ENCODE measurements around the gene LPO.
A peak's percentile ranks its signal among the peaks of the same experiment; 100 is the strongest.

LPO gene

GRCh38 chr17:58238147-58238634 is at the start of gene LPO:
LPO (plus strand) TSS chr17:58238584; CDS start chr17:58242980, 4,396 bp downstream.
- no peak for DNase-seq

GRCh38 chr17:58189436-58190146 is 48.8 kb upstream of the LPO start:
- DNase-seq: no peak

- DNase-seq: no peak
These were observed 47.0 kb upstream of the LPO start for GRCh38 chr17:58191241-58191896.

GRCh38 chr17:58192612-58193011 is 45.8 kb upstream of the LPO start, which contains the start of gene EPX:
EPX (plus strand) TSS chr17:58192726; CDS start chr17:58192847, 121 bp downstream.
- no peak for DNase-seq

- DNase-seq: no peak
These were observed 44.6 kb upstream of the LPO start for GRCh38 chr17:58193641-58194255.

- DNase-seq: no peak
These were observed 42.8 kb upstream of the LPO start for GRCh38 chr17:58195518-58196123.

GRCh38 chr17:58196610-58197009 is 41.8 kb upstream of the LPO start:
- DNase-seq: no peak

- no peak for DNase-seq
These were observed 38.3 kb upstream of the LPO start for GRCh38 chr17:58200024-58200633.

GRCh38 chr17:58202859-58203258 is 35.5 kb upstream of the LPO start:
- no peak for DNase-seq

GRCh38 chr17:58204796-58205195 is 33.6 kb upstream of the LPO start:
- DNase-seq: no peak

GRCh38 chr17:58205936-58206335 is 32.4 kb upstream of the LPO start:
- DNase-seq: no peak

GRCh38 chr17:58207451-58207850 is 30.9 kb upstream of the LPO start:
- no peak for DNase-seq

GRCh38 chr17:58208344-58208743 is 30.0 kb upstream of the LPO start:
- DNase-seq: no peak

- DNase-seq: no peak
These were observed 27.5 kb upstream of the LPO start for GRCh38 chr17:58210922-58211321.

GRCh38 chr17:58215685-58216084 is 22.7 kb upstream of the LPO start:
- DNase-seq: no peak

- no peak for DNase-seq
These were observed 20.6 kb upstream of the LPO start for GRCh38 chr17:58217766-58218165.

GRCh38 chr17:58219007-58219788 is 19.2 kb upstream of the LPO start, which contains the start of gene MKS1:
MKS1 (minus strand) TSS chr17:58219255; CDS start chr17:58219230, 25 bp downstream.
- DNase-seq: peak; percentile 63

GRCh38 chr17:58219789-58220183 is 18.6 kb upstream of the LPO start:
- DNase-seq: no peak

- no peak for DNase-seq
These were observed 14.1 kb upstream of the LPO start for GRCh38 chr17:58224315-58224714.

- DNase-seq: no peak
These were observed 10.7 kb upstream of the LPO start for GRCh38 chr17:58227733-58228132.

- no peak for DNase-seq
These were observed 9.7 kb upstream of the LPO start for GRCh38 chr17:58228679-58229078.

GRCh38 chr17:58229384-58229783 is 9.0 kb upstream of the LPO start:
- DNase-seq: no peak

Data from SHP77 treated with DMSO at 0.1 percent for 48 hours (cell line).